Activated CD8-positive, alpha-beta memory T cell treated with anti-CD3 and anti-CD28 coated beads, Interleukin-2, amount 10 ng/mL, durations not matched to agents 7 days and 5 days (primary cell): ENCODE data around the gene PITHD1. TPM values are rescaled to one million over a fixed set of nuclear protein-coding genes. Genes with fewer than 3 reads are reported as not detected.
"Not testable (repeated sequence)": the region's sequence is repeated elsewhere in the genome, so short reads cannot be mapped to it uniquely, and the experiment has no call there.

Source experiments
- ATAC-seq: fragments of 150-1000 bp; cut with Tn5 transposase; one replicate; pipeline ENCODE4 v1.10.0; 2021; ENCODE audit warnings: moderate library complexity
- CTCF ChIA-PET: fragments of 350-600 bp; sonication (Branson Sonifier 250); formaldehyde crosslinking; loops from one replicate; lab custom pipeline; 2021; ENCODE audit warnings: antibody characterized with exemption; lab: Charles Lee
- DNase-seq: peaks from one replicate; pipeline ENCODE4 v3.0.0-alpha.2; 2020
- H3K27ac Mint-ChIP-seq: one replicate; pipeline ENCODE4 v1.8.0; 2021; ENCODE audit warnings: mild to moderate bottlenecking, mixed read lengths
- H3K27me3 Mint-ChIP-seq: one replicate; pipeline ENCODE4 v1.8.0; 2021; ENCODE audit warnings: mixed read lengths
- H3K36me3 Mint-ChIP-seq: one replicate; pipeline ENCODE4 v1.8.0; 2021; ENCODE audit warnings: mild to moderate bottlenecking, mixed read lengths
- H3K4me1 Mint-ChIP-seq: one replicate; pipeline ENCODE4 v1.8.0; 2021; ENCODE audit warnings: mixed read lengths
- H3K4me3 Mint-ChIP-seq: one replicate; pipeline ENCODE4 v1.8.0; 2021; ENCODE audit warnings: mild to moderate bottlenecking, moderate library complexity, mixed read lengths
- H3K9me3 Mint-ChIP-seq: one replicate; pipeline ENCODE4 v1.8.0; 2022; ENCODE audit warnings: low read depth, mixed read lengths
- total RNA-seq, 2 experiments: library from RNA; stranded (reverse); gene quantifications; one replicate each; pipeline ENCODE4 v1.2.3, GENCODE V29; 2021

Gene PITHD1
- total RNA-seq, 2 experiments from 2014 or later = 52.9 to 67.1 TPM

DNA sequence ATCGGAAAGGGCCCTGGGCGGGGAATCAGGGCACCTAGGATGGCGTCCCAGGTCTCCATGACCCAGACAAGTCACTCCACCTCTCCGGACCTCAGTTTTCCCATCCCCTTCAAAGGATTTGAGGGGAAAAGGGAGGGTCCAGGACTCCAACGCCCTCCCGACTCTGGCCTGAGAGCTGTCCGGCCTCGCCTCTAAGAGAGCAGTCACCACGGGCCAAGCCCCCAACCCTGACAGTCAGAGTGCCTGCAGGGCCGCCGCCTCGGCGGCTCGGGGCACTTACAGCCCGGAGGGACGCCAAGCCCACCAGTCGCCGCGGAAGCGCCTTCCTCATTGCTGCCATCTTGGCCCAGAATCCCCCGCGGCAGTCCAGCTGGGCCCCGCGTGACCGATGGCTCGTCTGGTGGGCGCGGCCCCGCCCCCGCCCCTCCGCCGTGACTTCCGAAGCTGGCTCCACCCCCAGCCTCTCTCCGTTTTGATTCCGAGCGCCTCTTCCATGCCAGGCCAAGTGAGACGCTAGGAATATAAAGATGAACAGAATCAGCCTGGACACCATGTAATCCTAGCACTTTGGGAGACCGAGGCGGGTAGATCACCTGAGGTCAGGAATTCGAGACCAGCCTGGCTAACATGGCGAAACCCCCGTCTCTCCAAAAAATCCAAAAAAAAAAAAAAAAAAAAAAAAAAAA, 47.0 kb downstream of the PITHD1 start, which contains the start of gene HMGCL:
TSS of gene HMGCL (minus strand) at position 354 of the 686 bp plus-strand sequence. CDS start at position 340, 14 bp downstream.
- peak within 1 kb of the TSS; percentile 93 for H3K4me3 Mint-ChIP-seq
- peaks cover 20% of the 10 kb centered on the region for H3K4me1 Mint-ChIP-seq
- peak; percentile 97 for ATAC-seq
- H3K27ac Mint-ChIP-seq = peak within 1 kb of the TSS; percentile 94
- DNase-seq = peak; percentile 94
- H3K27me3 Mint-ChIP-seq = no peaks in the 10 kb centered on the region
- H3K36me3 Mint-ChIP-seq = no peaks in the 10 kb centered on the region
- no peaks in the 10 kb centered on the region for H3K9me3 Mint-ChIP-seq
- CTCF ChIA-PET = interaction anchor here (0.7 to 8.5 kb wide), 10 partner anchors 9 to 124 kb away, joined by 3 to 62 read pairs (median 4); partner anchors contain the start of genes FUCA1 and PITHD1

DNA sequence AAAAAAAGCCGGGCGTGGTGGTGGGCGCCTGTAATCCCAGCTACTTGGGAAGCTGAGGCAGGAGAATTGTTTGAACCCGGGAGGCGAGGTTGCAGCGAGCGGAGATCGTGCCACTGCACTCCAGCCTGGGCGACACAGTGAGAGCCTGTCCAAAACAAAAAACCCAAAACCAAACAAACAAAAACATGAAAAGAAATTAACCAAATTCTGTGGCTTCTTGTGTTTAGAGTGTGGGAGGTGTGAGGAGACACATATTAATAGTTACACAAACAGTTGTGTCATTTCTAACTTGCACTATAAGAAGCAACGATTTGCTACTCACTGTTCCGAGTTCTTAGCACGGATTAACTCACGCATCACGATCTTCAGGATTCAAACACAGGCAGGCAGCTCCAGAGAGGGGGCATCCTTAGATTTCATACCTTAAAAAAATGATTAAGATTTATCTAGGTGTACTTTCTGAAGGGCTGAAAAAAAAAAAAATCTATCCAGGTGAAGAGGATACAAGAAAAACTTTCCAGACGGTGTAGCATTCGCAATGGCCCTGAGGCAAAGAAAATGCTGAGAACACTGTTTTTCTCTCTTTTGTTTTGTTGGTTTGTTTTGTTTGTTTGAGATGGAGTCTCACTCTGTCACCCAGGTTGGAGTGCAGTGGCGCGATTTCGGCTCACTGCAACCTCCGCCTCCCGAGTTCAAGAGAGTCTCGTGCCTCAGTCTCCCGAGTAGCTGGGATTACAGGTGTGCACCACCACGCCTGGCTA, 47.7 kb downstream of the PITHD1 start:
- no peaks in the 10 kb centered on the region for H3K27me3 Mint-ChIP-seq
- peak; percentile 29 for ATAC-seq
- H3K27ac Mint-ChIP-seq = peak overlapping the region; percentile 94
- no peak for DNase-seq
- no peaks in the 10 kb centered on the region for H3K36me3 Mint-ChIP-seq
- peak overlapping the region; percentile 93 for H3K4me3 Mint-ChIP-seq
- peaks cover 20% of the 10 kb centered on the region for H3K4me1 Mint-ChIP-seq
- no peaks in the 10 kb centered on the region for H3K9me3 Mint-ChIP-seq
- CTCF ChIA-PET = interaction anchor here (0.6 to 8.5 kb wide), 7 partner anchors 10 to 123 kb away, joined by 3 to 62 read pairs (median 4); no protein-coding TSS in a partner anchor

DNA sequence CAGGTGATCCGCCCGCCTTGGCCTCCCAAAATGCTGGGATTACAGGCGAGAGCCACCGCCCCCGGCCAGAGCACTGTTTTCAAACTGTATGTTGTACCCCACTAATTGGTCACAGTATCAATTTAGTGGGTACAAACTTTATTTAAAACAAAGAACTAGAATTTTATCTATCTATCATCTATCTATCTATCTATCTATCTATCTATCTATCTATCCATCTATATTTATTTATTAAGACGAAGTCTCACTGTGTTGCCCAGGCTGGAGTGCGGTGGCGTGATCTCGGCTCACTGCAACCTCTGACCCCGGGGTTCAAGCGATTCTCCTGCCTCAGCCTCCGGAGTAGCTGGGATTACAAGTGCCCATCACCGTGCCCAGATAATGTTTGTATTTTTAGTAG, 48.4 kb downstream of the PITHD1 start:
- not testable (repeated sequence) for H3K27me3 Mint-ChIP-seq, H3K4me3 Mint-ChIP-seq, H3K27ac Mint-ChIP-seq, DNase-seq, H3K9me3 Mint-ChIP-seq, H3K36me3 Mint-ChIP-seq, ATAC-seq
- CTCF ChIA-PET = interaction anchor here (0.6 to 8.5 kb wide), 3 partner anchors 12 to 55 kb away, joined by 4 to 62 read pairs (median 12); no protein-coding TSS in a partner anchor
- peaks cover 20% of the 10 kb centered on the region for H3K4me1 Mint-ChIP-seq

DNA sequence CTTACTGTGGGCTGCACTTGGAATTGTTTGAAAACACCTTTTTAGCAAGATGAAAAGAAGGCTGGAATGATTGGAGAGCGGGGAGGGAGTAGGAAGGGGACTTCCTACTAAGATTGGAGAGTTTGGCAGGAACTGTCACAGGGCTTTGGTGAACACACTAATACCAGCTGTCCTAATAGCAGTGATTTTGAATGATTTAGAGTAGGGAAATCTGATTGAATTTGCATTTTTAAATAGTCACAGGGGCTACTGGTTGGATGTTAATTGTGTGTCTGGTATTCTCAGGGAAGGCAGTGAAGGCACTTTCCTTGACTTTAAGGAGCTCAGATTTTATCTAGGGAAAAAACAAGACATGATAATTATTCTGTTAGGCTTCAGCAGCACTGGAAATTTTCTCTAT, 49.5 kb downstream of the PITHD1 start:
- CTCF ChIA-PET = interaction anchor here (8.5 kb wide), 1 partner anchor 17 kb away, joined by 62 read pairs; no protein-coding TSS in a partner anchor
- Mint-ChIP-seq H3K4me3 (no peak overlapping the region), H3K4me1 (peaks cover 20% of the 10 kb centered on the region)

DNA sequence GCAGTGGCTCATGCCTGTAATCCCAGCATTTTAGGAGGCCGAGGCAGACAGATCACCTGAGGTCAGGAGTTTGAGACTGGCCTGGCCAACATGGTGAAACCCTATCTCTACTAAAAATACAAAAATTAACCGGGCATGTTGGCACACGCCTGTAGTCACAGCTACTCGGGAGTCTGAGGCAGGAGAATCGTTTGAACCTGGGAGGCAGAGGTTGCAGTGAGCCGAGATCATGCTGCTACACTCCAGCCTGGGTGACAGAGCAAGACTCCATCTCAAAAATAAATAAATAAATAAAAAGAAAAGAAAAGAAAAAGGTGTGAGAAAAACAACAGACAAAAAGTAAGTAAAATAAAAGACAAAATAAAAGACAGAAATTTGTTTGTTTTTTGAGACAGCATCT, 55.9 kb downstream of the PITHD1 start:
- peaks cover 15% of the 10 kb centered on the region for H3K4me1 Mint-ChIP-seq
- H3K36me3 Mint-ChIP-seq, ATAC-seq, H3K27me3 Mint-ChIP-seq, H3K9me3 Mint-ChIP-seq, H3K27ac Mint-ChIP-seq, H3K4me3 Mint-ChIP-seq, DNase-seq: not testable (repeated sequence)
- CTCF ChIA-PET = interaction anchor here (1.8 kb wide), 1 partner anchor 62 kb away, joined by 6 read pairs; no protein-coding TSS in a partner anchor

More for the DNA sequence above, 49.5 kb downstream of the PITHD1 start:
- H3K27ac Mint-ChIP-seq = no peak overlapping the region
- H3K36me3 Mint-ChIP-seq = no peaks in the 10 kb centered on the region
- H3K9me3 Mint-ChIP-seq = no peaks in the 10 kb centered on the region
- DNase-seq = no peak
- no peak for ATAC-seq
- no peaks in the 10 kb centered on the region for H3K27me3 Mint-ChIP-seq

DNA sequence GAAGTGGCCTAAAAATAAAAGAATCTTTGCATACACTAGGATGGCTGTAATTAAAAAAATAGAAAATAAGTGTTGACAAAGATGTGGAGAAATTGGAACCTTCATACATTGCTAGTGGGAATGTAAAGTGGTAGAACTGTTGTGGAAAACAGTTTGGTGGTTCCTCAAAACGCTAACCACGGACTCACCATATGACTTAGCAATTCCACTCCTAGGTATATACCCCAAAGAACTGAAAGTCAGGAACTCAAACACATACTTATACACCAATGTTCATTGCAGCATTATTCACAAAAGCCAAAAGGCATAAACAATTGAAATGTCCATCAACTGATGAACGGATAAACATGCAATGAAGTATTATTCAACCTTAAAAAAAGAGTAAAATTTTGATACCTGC, 57.8 kb downstream of the PITHD1 start:
- ATAC-seq (no peak), DNase-seq (no peak)
- no peak overlapping the region for H3K27ac Mint-ChIP-seq
- CTCF ChIA-PET = no interaction called here
- no peaks in the 10 kb centered on the region for H3K36me3 Mint-ChIP-seq
- H3K27me3 Mint-ChIP-seq = peaks cover 5% of the 10 kb centered on the region
- H3K4me1 Mint-ChIP-seq = peaks cover 15% of the 10 kb centered on the region
- no peak overlapping the region for H3K4me3 Mint-ChIP-seq
- H3K9me3 Mint-ChIP-seq = no peaks in the 10 kb centered on the region

Other genes starting within 250 kb of the PITHD1 start
- gene E2F2, start 247.2 kb upstream of the PITHD1 start, total RNA-seq = 100 to 1,000 TPM in 1 of 2 experiments, 10 to 100 TPM in 1; 77.4 to 103 TPM
- 10 to 100 TPM; 14.4 to 34.2 TPM for gene ID3, start 218.9 kb upstream of the PITHD1 start, total RNA-seq
- gene RPL11, start 86.6 kb upstream of the PITHD1 start, total RNA-seq = 1,000 to 10,000 TPM in 1 of 2 experiments, 100 to 1,000 TPM in 1; 844 to 1,001 TPM
- 10 to 100 TPM; 30.1 to 40.7 TPM for gene ELOA, start 34.9 kb upstream of the PITHD1 start, total RNA-seq
- 10 to 100 TPM; 75.7 to 87.2 TPM for gene LYPLA2, start 12.7 kb downstream of the PITHD1 start, total RNA-seq
- gene GALE, start 22.3 kb downstream of the PITHD1 start, total RNA-seq = 10 to 100 TPM; 39.0 to 41.2 TPM
- 10 to 100 TPM; 23.8 to 29.0 TPM for gene HMGCL, start 47.0 kb downstream of the PITHD1 start, total RNA-seq
- 1 to 10 TPM; 5.6 to 6.5 TPM for gene FUCA1, start 89.9 kb downstream of the PITHD1 start, total RNA-seq
- gene CNR2, start 134.9 kb downstream of the PITHD1 start, total RNA-seq = under 1 TPM; 0.14 to 0.47 TPM
- gene PNRC2, start 181.4 kb downstream of the PITHD1 start, total RNA-seq = 100 to 1,000 TPM; 139 to 147 TPM
- 100 to 1,000 TPM; 221 to 226 TPM for gene SRSF10, start 201.9 kb downstream of the PITHD1 start, total RNA-seq